Measurements from ENCODE around the gene GARIN5B.

Gene GARIN5B

DNA sequence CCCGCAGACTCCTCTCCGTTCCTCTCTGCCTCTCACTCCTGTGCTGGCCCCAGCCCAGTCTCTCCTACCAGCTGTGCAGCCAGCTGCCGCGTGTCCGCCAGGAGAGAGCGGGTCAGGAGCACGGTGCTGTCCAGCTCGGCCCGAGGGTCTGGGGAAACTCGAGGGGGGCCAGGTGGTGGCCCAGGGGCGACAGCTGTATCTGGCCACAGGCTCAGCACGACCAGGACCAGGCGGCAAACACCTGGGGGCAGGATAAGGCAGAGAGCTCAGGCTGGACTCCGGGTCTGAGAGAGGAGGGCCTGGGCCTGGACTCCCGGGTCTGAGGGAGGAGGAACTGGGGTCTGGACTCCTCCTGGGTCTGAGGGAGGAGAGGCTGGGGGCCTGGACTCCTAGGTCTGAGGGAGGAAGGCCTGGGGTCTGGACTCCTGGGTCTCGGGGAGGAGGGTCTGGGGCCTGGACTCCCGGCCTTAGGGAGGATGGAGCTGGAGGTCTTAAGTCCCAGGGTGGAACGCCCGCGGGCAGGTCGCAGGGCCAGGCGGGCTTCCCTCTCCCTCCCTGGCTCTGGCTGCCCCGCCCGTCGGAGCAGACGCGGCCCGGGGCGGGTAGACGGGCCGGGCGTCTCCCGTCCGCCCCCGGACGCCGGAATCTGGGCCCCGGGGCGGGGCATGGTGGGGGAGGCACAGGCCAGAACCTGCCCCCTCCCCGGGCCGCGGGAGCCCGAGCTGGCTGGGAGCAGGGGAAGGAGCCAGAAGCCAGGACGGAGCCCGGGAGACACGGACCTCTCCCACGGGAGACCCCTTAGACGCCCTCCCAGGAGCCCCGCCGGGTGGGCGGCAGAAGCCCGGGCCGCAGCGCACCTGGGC lies 5.9 kb upstream of the GARIN5B start:
- DNase-seq: no peak

DNA sequence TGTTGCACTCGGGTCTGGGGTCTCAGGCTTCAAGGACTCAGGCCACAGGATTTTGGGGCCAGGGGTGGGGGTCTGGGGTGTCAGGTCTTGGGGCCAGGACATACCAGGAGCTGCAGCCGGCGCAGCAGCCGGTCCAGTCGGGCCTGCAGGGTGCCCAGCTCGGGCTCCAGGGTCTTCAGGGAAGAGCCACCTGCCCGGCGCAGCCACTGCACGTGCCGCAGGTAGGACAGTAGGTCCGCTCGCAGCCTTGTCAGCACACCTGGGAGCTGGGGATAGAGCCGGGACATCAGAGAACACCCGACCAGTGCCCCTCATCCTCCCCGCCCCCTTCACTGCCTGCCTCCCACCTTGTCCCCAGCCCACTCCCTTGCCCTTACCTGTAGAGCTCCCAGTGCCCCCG lies 5.0 kb upstream of the GARIN5B start:
- no peak for DNase-seq

DNA sequence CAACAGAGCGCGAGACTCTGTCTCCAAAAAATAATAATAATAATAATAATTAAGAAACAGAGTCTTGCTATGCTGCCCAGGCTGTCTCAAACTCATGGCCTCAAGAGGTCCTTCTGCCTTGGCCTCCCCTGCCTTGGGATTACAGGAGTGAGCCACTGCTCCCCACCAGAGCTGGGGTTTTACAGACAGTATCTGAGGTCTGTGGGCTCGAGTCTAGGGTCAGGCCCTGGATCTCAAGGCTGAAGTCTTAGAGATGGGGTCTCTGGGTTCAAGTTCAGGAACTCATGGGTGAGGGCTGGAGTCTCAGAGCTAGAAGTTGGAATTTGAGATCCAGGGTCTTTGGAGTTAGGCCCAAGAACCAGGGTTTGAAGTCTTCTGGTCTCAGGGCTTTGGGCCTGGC lies 3.7 kb upstream of the GARIN5B start:
- DNase-seq: no peak

DNA sequence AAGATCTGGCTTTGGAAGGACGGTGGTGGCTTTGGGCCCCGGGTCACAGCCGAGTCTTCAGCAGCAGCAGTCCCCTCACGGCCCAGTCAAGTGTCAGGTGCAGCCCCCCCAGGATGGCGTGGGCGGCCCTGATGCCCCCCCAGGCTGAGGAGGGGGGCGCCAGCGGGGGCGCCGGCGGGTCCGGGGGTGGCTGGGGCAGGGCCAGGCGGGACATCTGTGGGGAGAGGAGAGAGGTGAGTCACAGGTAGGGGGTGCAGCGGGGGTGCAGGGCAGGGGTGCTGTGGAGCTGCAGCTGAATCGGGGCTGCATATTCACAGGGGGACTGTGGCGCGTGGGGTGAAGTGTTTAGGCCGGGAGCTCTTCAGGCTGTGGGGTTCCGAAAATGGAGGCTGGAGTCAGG lies 2.9 kb upstream of the GARIN5B start:
- DNase-seq: no peak

DNA sequence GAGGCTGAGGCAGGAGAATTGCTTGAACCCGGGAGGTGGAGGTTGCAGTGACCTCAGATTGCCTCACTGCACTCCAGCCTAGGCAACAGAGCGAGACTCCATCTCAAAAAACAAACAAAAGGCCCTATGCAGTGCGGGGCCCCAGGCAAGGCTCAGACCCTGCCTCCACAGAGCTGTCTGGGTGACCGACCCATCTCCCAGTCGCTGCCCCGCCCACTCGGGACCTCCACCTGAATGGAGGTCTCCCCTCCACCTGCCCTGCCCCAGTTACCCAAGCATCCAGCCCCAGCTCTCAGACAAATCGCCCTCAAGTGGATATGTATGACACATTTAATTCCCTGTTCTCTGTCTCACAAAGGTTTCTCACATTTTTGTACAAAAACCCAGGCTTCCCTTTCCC lies 2.2 kb upstream of the GARIN5B start:
- no peak for DNase-seq

DNA sequence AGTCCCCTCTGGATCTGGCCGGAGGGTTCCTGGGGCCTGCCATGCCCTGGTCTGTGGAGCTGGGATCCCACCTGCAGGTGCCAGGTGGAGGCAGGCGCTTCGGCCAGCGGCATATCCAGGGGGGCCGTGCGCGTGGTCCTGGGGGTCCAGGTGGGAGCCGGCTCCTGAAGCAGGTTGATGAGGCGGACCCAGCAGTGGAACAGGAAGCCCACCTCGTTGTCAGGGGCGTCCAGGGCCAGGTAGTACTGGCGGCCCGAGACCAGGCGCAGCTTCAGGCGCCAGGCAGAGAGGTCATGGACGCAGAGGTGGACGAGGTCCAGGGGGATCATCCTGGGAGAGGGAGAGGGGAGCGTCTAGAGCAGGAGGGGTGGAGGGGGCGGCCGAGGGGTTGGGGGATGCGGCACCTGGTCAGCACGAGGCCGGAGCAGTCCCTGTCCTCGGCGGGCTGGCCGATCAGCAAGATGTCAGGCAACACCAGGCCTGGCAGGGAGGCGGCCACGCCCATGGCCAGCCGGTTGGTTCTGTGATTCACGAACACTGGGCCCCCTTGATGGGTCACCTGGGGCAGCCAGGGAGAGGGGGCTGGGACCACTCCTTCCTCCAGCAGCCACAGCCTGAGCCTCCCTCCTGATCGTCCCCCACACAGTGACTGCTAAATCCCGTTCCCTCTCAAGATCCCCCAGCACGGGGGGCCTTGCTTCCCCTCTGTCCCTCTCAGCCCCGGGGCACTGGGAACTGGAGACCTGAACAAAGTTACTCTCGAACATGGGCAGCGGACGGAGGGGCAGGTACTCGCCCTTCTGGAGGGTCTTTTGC lies 678 bp downstream of the GARIN5B start:
- DNase-seq: no peak

DNA sequence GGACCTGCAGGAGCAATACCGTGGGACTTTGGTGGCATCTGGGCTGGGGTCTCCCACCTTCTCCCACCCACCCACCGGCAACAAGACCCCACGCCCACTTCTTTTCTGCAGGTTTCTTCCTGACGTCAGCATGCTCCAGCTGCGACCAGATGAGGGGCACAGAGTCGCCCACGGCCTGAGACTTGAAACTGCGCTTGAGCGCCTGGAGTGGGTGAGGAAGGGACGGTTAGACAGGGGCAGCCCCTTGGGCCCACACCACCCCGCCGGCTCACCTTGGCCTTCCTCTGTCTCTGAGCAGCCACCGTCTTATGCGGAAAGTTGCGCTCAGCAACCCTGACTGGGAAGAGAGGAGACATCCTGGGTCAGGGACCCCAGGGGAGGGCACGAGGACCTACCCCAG lies 2.2 kb downstream of the GARIN5B start:
- no peak for DNase-seq

DNA sequence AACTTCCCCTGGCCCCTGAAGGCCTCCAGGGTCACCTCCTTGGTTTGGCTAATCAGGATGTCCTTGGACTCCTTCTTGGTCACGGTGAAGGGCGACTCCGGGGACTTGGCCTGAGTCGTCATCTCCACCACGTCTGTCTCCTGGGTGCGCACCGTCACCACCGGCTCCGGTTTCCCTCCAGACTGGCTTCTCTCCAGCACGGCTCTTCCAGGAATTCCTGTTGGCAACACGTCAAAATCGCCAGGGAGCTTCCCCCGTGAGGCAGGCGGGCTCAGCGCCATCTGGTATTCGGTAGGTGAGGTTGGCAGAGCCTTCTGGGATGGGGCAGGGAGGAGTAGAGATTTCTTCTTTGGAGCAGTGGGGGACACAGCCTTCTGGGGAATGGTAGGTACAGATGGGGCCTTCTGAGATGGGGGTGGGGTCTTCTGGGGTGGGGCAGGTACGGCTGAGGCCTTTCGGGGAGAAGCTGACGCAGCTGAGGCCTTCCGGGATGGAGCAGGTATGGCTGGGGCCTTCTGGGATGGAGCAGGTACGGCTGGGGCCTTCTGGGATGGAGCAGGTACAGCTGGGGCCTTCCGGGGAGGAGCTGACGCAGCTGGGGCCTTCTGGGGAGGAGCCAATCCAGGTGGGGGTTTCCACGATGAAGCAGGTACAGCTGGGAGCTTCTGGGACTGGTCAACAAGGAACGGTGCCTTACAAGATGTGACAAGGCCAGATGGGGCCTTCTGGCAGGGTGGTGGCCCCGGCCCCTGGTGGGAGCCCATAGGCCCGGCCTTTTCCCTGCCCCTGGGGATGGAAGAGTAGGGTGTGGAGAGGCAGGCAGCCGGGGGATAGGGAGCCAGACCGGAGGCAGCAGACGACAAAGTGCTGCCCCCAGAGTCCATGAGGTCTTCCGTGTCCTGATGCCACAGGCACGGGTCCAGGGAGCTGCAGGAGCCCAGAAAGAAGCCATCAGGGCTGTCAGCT lies 3.8 kb downstream of the GARIN5B start:
- DNase-seq: no peak

DNA sequence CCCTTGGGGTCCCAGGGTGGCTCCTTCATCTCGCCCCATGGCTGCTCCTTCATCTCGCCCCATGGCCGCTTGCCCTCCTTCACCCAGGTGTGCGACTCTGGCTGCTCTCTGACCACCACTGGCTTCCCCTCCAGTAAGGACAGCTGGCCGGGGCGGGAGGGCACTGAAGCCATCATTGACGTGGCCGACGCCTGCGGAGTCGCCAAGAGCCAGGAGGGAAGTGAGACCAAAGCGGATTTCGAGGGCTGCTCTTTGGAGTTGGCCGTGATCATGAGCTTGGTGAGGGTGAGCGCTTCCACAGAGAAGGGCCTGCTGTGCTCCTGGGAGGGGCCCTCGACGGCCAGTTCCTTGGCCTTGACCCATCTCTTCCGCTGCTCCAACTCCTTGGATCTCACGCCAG lies 4.6 kb downstream of the GARIN5B start:
- DNase-seq: no peak

DNA sequence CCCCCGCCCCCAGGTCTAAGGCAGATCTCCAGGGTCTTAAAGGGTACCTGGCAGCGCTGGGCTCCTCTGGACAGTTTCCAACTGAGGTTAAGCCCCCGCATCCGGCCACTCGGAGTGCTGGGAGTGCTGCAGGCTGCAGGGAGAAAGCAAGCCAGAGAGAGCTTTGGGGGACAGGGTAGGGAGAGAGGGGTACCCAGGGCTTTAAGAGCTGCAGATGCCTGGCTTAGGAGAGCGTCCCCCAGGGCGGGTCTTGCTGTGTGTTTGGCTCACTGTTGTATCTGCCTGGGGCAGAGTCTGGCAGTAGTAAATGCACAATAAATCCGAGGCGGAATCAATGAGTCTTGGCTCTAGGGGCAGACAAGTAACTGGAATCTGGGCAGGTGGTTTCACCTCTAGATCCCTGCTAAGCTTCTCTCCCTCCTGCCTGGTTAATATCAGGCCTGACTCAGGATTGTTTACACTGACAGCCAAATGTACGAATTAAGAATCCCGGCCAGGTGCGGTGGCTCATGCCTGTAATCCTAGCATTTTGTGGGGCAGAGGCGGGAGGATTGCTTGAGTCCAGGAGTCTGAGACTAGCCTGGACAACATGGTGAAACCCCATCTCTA lies 7.7 kb downstream of the GARIN5B start:
- no peak for DNase-seq

DNA sequence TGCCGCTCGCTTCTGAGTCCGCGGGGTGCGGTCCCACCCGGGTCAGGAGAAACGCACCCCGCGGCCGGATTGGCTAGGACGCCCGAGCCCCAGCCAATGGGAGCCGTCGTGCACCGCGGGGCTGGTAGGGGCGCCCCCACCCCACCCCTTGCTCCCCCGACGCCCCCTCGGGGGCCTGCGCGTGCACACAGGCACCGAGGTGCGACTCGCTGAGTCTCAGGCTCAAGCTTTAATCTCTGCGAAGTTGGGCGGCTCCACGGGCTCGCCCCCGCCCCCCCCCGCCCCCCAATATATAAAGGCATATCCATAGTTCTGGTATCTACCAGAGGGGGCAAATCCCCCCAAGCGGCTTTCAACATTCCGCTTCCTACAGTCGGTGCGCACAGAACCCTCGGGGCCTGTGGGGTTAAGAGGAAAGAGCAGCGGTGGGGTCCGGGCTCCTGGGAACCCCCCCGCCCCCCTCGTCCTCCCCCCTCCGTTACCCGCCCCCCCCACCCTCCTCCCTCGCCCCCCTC lies 8.3 kb downstream of the GARIN5B start, which contains the start of gene COX6B2:
TSS of gene COX6B2 (minus strand) at position 22 of the 515 bp plus-strand sequence. CDS start 198 bp downstream, outside the sequence.
- DNase-seq: no peak

DNA sequence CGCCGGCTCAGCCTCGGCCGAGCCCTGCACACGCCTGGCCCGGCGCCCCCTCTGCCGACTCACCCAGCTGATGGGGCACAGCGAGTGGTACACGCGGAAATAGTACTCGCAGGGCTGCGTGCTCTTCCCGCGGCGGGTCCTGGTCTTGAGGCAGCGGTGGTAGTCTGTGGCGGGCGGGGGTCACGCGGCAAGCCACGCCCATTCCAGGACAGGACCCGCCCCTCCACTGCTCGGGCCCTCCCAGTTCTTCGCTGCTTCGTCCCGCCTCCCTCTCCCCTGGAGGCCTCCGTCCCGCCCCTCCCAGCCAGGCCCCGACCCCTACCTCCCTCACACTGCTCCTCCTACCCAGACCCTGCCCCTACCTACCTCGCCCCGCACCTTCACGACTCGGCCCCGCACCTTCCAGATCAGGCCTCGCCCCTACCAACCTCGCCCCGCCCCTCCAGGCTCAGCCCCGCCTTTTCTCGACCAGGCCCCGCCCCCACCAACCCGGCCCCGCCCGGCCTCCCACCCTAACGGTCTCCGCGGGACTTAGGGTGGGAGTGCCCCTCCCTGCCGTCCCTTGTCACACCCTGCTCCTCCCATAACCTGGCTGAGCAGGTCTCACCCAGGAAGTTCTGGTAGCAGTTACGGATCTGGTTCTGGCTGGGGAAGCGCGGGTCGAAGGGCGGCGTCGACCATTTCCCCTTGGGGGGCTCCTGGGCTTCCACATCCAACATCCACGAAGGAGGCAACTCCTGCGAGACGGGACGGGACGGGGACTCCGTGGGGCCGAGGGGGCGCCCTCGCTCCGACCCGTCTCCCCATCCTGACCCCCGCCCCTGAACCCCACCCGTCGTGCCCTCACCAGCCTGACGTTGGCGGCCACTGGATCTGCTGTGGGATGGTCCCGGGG lies 9.0 kb downstream of the GARIN5B start:
- no peak for DNase-seq

DNA sequence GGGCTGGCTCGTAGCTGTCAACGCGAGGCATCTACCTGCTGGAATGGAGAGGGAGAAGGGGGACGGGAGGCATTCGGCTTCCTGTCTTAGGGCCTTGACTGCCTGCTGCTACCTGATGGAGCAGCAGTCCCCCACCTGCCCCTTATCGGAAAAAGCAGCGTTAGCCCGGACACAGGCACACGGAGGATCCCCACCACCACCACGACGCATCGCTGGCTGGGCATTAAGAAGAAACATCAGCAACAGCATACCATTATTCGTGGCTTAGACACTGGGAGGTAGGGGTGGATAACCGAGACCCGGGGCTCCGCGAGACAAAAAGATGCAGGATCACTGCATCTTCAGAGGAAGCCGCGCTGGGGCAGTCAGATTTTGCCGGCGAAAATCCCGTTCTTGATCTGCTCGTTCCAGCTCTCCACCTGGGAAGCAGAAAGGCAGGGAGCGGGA lies 9.7 kb downstream of the GARIN5B start:
- DNase-seq: no peak

DNA sequence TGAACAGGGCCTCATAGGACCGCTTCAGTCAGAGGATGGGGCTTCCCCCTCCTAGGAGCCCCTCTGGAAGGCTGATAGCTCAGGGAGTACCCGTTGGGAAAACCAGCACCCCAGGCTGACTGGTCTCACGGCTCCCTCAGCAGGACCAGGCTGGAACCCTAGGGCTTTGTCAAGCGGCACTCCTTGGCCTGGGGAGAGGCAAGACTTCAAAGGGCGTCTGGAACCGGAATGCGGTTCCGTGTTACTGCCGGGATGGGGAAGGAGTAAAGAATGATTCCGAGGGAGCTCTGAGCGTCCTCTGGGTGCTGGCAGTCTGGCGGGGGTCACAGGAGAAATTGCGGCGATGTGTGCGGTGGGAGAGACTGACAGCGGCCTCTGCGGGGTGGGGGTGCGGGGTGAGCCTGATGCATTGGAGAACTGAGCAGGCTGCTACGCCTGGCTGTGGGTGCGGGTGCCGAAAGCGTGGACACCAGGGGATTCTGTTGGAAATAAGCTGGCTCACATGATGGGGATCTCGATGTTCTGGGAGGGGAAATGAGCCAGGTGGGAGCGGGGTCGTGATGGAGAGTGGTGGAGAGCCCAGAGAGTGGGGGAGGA lies 10.4 kb downstream of the GARIN5B start:
- no peak for DNase-seq

DNA sequence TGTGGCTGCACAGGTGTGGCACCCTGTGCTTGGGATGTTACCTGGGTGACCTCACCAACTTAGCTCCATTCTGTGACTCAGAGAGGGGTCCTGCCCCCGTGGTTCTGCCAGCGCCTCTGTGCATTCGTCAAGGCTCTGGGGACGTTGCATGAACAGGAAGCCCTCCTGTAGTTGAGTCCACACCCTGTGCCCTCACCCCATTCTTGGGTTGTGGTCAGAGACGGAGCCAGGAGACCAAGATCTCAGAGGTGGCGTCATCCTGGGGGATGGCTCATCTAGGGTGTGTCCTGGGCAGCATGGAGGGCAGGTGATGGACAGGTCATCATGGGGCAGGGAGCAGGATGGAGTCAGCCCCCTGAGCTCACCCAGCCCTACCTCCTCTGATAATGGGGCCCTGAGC lies 11.0 kb downstream of the GARIN5B start:
- no peak for DNase-seq

DNA sequence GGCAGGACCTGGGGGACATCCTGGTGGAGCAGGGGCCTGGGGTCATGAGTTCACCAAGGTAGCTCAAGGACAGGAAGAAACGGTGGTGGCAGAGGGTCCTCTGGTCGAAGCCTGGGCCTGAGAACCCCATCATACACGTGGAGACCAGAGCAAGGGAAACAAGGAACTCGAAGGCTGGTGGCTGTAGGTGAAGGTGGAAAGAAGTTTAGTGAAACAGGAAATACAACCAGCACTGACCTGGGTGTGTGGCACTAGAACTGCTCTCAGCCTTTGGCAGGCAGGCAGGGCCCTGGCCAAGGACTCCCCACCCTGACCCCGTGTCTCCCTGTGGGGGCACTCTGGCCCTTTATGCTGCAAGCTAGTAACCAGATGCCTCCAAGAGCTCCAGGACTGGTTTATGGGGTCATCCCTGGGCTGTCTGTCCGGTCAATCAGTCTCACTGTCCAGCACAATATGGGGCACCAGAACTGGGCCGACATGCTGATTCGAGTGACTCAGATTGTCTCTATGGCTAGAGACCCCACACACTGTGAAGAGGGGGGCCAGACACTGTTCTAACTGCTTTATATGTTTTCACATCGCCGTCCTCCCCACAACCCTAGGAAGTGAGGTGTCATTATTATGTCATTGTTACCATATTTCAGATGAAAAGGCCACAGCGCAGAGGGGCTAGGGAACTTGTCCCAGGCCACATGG lies 12.3 kb downstream of the GARIN5B start:
- DNase-seq: no peak

DNA sequence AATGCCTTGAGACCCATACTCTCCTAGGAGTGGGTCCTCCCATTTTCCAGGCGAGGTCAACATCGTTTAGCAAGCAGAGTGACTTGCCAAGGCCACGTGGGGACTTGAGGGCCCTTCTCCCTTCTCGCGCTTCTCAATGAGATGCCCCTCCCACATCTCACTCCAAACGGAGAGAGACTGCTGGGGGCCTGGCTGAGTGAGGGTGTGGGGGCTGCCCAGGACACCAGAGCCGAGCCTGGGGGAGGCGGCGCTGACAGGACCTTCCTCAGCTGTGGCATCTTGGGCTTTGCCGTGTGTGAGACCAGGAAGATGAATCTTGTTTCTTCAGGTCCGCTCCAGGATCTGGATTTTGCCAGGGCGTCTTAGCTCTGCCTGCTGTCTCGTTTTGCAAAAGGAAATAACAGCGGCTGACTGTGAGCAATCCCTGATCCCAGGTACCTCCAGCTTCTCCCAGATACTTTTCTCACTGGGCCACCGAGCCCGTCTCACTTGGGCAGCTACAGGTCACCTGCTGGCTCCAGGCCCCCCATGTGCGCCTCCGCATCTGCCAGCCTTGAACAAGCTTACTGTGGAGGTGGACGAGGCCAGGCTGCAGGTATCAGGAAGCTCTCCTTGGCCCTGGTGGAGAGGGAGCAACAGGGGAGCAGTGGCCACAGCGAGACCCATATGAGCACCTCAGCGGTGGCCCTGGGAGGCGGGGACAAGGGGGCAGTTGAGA lies 14.6 kb downstream of the GARIN5B start:
- no peak for DNase-seq

DNA sequence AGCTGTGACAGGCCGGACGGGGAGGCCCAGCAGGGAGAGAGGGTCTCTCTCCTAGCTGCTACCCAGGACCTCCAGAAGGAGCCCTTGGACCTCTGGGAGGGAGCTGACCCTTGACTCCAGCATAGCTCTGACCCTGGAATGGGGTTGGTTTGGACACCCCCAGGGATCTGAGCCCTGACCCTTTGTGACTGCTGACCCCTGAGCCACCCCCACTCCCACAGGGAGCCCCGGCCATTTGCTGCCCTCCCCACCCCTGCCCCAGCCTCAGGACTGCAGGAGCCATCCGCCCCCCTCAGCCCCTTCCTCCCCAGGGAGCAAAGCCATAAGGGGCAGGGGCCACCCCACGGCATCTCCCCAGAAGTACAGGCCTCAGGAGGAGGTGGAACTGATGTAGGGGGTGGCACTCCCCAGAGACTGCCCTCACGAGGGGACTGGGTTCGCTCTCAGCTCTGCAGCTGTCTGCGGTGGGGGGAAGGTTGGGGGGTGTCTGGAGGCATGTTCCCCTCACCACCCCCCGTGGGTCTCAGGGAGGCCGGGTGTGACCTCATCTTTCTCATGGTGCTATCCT lies 15.5 kb downstream of the GARIN5B start:
- no peak for DNase-seq

Measured in NK-92 treated with Interleukin-12 subunit alpha and Interleukin-12 subunit beta, amount 100 ng/mL, for 24 hours (cell line).